GM12801 (cell line): Measurements from ENCODE around the gene TMX3.

Experiments
- CTCF ChIP-seq: IDR thresholded peaks from one replicate; pipeline ENCODE4 v1.5.1; 2011; ENCODE audit warnings: control low read depth; ENCODE audit not compliant: insufficient read length; ENCODE audit errors: extremely low read depth

TMX3 gene

GRCh38 chr18:68705119-68705518 lies 9.8 kb downstream of the TMX3 start:
- no peak for TF ChIP-seq CTCF

GRCh38 chr18:68703326-68703725 lies 11.6 kb downstream of the TMX3 start:
- TF ChIP-seq CTCF = no peak

- no peak for TF ChIP-seq CTCF
Measured at GRCh38 chr18:68701353-68701752, 13.6 kb downstream of the TMX3 start.

GRCh38 chr18:68699043-68699442 lies 15.9 kb downstream of the TMX3 start:
- TF ChIP-seq CTCF = no peak

GRCh38 chr18:68696937-68697336 lies 18.0 kb downstream of the TMX3 start:
- TF ChIP-seq CTCF = no peak

GRCh38 chr18:68694316-68694715 lies 20.6 kb downstream of the TMX3 start:
- no peak for TF ChIP-seq CTCF

- no peak for TF ChIP-seq CTCF
Measured at GRCh38 chr18:68693091-68693815, 21.7 kb downstream of the TMX3 start.
